Vagina (tissue), 2 donors: ENCODE data around the gene PBLD.

Experiments used
- CTCF ChIP-seq, 3 experiments: fragments of 450-650 bp in 2 of 3; fragments of 200-600 bp in 1 of 3; sonication (generic) in 1 of 3; IDR thresholded peaks; one replicate each; pipeline ENCODE4 v1.5.1; 2017 to 2019; ENCODE audit warnings: antibody characterized with exemption in 3 of 3, mild to moderate bottlenecking in 2 of 3, moderate library complexity in 2 of 3
- POLR2A ChIP-seq, 2 donors: fragments of 450-650 bp; IDR thresholded peaks; one replicate each; pipeline ENCODE4 v1.6.1; 2017; ENCODE audit warnings: antibody characterized with exemption in 2 of 2, mild to moderate bottlenecking in 2 of 2, moderate library complexity in 2 of 2
- POLR2AphosphoS5 ChIP-seq, 2 donors: sonication (generic); formaldehyde crosslinking; IDR thresholded peaks; one replicate each; pipeline ENCODE4 v1.9.0; 2017; ENCODE audit warnings: antibody characterized with exemption in 2 of 2, mild to moderate bottlenecking in 2 of 2, low read depth in 1 of 2; ENCODE audit not compliant: insufficient read depth in 1 of 2

GRCh38 chr10:68269562-68270290, 63.0 kb downstream of the PBLD start:
- TF ChIP-seq CTCF (IDR thresholded peaks at IDR 0.05) (no peak), POLR2AphosphoS5 (IDR thresholded peaks at IDR 0.05; ENCODE audit: insufficient read depth in 1 of 2, low read depth in 1 of 2) (no peak), POLR2A (IDR thresholded peaks at IDR 0.05) (no peak)
